Ishikawa (cell line): ENCODE results near the gene CDK5.

ENCODE experiments used
- CEBPB ChIP-seq: IDR thresholded peaks from 2 replicates; pipeline ENCODE4 v1.6.1; 2012
- CREB1 ChIP-seq: IDR thresholded peaks from 2 replicates; pipeline ENCODE4 v1.6.1; 2012; ENCODE audit warnings: low read depth
- EP300 ChIP-seq: IDR thresholded peaks from 2 replicates; pipeline ENCODE4 v1.6.1; 2012; ENCODE audit warnings: borderline replicate concordance
- FOXM1 ChIP-seq: IDR thresholded peaks from 2 replicates; pipeline ENCODE4 v1.6.1; 2012; ENCODE audit warnings: low read depth, borderline replicate concordance
- NFIC ChIP-seq: IDR thresholded peaks from 2 replicates; pipeline ENCODE4 v1.6.1; 2012
- RAD21 ChIP-seq: IDR thresholded peaks from 2 replicates; pipeline ENCODE4 v1.6.1; 2012; ENCODE audit warnings: low read depth
- TAF1 ChIP-seq: IDR thresholded peaks from 2 replicates; pipeline ENCODE4 v1.6.1; 2012; ENCODE audit warnings: low read depth, mild to moderate bottlenecking
- TF ChIP-seq, protein P1 (sequence below): IDR thresholded peaks from 2 replicates; pipeline ENCODE4 v1.6.1; 2012; ENCODE audit warnings: low read depth, mild to moderate bottlenecking
- TF ChIP-seq, protein P2 (sequence below): IDR thresholded peaks from 2 replicates; pipeline ENCODE4 v1.6.1; 2012

DNA sequence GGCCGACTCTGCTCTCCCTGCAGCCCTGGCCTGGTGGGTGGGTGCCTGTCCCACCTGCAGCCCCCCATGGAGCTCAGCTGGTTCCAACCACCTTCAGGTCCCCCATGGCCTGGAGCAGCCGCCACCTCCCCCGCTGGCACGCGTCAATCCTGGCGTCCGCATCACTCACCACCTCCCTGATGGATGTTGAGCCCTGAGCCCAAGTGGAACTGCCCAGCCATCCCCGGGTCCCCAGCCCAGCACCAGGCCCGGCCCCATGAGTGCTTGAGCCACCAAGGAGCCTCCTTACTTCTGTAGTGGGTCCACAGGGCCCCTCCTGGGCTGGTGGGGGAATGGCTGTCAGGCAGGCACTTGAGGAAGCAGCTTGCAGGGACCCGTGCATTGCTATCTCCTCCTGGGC is 43.2 kb upstream of the CDK5 start:
- no peak for TF ChIP-seq CREB1
- TF ChIP-seq FOXM1 = no peak
- TF ChIP-seq, protein P1, sequence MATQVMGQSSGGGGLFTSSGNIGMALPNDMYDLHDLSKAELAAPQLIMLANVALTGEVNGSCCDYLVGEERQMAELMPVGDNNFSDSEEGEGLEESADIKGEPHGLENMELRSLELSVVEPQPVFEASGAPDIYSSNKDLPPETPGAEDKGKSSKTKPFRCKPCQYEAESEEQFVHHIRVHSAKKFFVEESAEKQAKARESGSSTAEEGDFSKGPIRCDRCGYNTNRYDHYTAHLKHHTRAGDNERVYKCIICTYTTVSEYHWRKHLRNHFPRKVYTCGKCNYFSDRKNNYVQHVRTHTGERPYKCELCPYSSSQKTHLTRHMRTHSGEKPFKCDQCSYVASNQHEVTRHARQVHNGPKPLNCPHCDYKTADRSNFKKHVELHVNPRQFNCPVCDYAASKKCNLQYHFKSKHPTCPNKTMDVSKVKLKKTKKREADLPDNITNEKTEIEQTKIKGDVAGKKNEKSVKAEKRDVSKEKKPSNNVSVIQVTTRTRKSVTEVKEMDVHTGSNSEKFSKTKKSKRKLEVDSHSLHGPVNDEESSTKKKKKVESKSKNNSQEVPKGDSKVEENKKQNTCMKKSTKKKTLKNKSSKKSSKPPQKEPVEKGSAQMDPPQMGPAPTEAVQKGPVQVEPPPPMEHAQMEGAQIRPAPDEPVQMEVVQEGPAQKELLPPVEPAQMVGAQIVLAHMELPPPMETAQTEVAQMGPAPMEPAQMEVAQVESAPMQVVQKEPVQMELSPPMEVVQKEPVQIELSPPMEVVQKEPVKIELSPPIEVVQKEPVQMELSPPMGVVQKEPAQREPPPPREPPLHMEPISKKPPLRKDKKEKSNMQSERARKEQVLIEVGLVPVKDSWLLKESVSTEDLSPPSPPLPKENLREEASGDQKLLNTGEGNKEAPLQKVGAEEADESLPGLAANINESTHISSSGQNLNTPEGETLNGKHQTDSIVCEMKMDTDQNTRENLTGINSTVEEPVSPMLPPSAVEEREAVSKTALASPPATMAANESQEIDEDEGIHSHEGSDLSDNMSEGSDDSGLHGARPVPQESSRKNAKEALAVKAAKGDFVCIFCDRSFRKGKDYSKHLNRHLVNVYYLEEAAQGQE = no peak
- TF ChIP-seq EP300 = no peak
- no peak for TF ChIP-seq RAD21
- TF ChIP-seq NFIC = no peak
- TF ChIP-seq, protein P2, sequence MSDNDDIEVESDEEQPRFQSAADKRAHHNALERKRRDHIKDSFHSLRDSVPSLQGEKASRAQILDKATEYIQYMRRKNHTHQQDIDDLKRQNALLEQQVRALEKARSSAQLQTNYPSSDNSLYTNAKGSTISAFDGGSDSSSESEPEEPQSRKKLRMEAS = no peak
- no peak for TF ChIP-seq TAF1
- TF ChIP-seq CEBPB = no peak
